Smooth muscle cell of the pulmonary artery (primary cell): Measurements from ENCODE around the gene DDO. TPM values are rescaled to one million over a fixed set of nuclear protein-coding genes. Genes with fewer than 3 reads are reported as not detected.

ENCODE experiments used
- total RNA-seq: library from RNA; depleted of rRNA; stranded (reverse); fragments of >200 nt; gene quantifications from 2 replicates; pipeline ENCODE4 v1.2.3, GENCODE V29; 2014

Gene DDO
- total RNA-seq: 3.6 and 5.9 TPM in 2 replicates

GRCh38 chr6:110415086-110415916 is at the start of gene DDO:
Gene DDO, minus strand, starts transcription at chr6:110415575. Its CDS starts 2,113 bp downstream, at chr6:110413462.

GRCh38 chr6:110357664-110358552 is 57.5 kb downstream of the DDO start, which contains the start of gene METTL24:
Gene METTL24, minus strand, starts transcription at chr6:110358349. Its CDS starts 77 bp downstream, at chr6:110358272.

Other genes starting within 250 kb of the DDO start
- gene WASF1, start 235.9 kb downstream of the DDO start, total RNA-seq: 6.6 and 8.3 TPM in 2 replicates
- 16.1 and 22.0 TPM in 2 replicates for gene CDC40, start 235.1 kb downstream of the DDO start, total RNA-seq
- 0.26 and 0.52 TPM in 2 replicates for gene METTL24, start 57.2 kb downstream of the DDO start, total RNA-seq
- gene SLC22A16, start 61.0 kb upstream of the DDO start, total RNA-seq: not detected in 2 replicates